Esophagus (tissue), 2 donors: ENCODE measurements around the gene ZFC3H1. TPM values are rescaled to one million over a fixed set of nuclear protein-coding genes. Genes with fewer than 3 reads are reported as not detected.
"Not testable (repeated sequence)": the region's sequence is repeated elsewhere in the genome, so short reads cannot be mapped to it uniquely, and the experiment has no call there.

Source experiments
- H3K27ac ChIP-seq, 2 donors: one replicate each; pipeline ENCODE4 v1.5.1; 2013; ENCODE audit warnings: low read depth in 2 of 2, mild to moderate bottlenecking in 2 of 2, inconsistent platforms in 1 of 2, low read length in 1 of 2, moderate library complexity in 1 of 2
- H3K27me3 ChIP-seq, 2 donors: one replicate each; pipeline ENCODE4 v1.6.1; 2013; ENCODE audit warnings: low read length in 2 of 2, control low read depth in 1 of 2, mild to moderate bottlenecking in 1 of 2; ENCODE audit not compliant: insufficient read depth in 2 of 2, control insufficient read depth in 1 of 2
- H3K36me3 ChIP-seq, 2 donors: one replicate each; pipeline ENCODE4 v1.6.1; 2013; ENCODE audit warnings: low read length in 1 of 2; ENCODE audit not compliant: control insufficient read depth in 2 of 2, insufficient read depth in 2 of 2
- H3K4me1 ChIP-seq, 2 donors: one replicate each; pipeline ENCODE4 v1.6.1; 2013; ENCODE audit warnings: low read length in 1 of 2; ENCODE audit not compliant: control insufficient read depth in 2 of 2, insufficient read depth in 2 of 2
- H3K4me3 ChIP-seq, 2 donors: one replicate each; pipeline ENCODE4 v1.5.1; 2013; ENCODE audit warnings: low read length in 2 of 2, mild to moderate bottlenecking in 2 of 2, low read depth in 1 of 2, moderate library complexity in 1 of 2
- H3K9me3 ChIP-seq, 2 donors: one replicate each; pipeline ENCODE4 v1.6.1; 2013; ENCODE audit warnings: mild to moderate bottlenecking in 2 of 2, low read depth in 1 of 2, low read length in 1 of 2, moderate library complexity in 1 of 2; ENCODE audit not compliant: control insufficient read depth in 2 of 2, insufficient read depth in 1 of 2
- WGBS, 2 donors: extraction: QIAGEN DNeasy Blood & Tissue Kit; methylation state at CpG; one replicate each; pipeline ENCODE4 v1.1.7; 2013; 5-methylcytosine and 5-hydroxymethylcytosine counted together
- polyA plus RNA-seq, 2 donors: library from polyadenylated mRNA; stranded (reverse); fragments of 200-250 nt; gene quantifications; one replicate each; pipeline ENCODE4 v1.2.3, GENCODE V29; 2013
- donor health status: healthy with polysubstance abuse.
- donor health status: Bipolar disorder and iron deficiency.

Gene ZFC3H1
- polyA plus RNA-seq, 2 donors: 15.5 to 24.7 TPM

GRCh38 chr12:71589478-71589881 is 74.2 kb downstream of the ZFC3H1 start:
- Histone ChIP-seq H3K4me3 (no peak overlapping the region), H3K4me1 (no peaks in the 10 kb centered on the region), H3K27ac (no peak overlapping the region), H3K9me3 (no peaks in the 10 kb centered on the region), H3K27me3 (no peaks in the 10 kb centered on the region), H3K36me3 (no peaks in the 10 kb centered on the region)
- 57 to 61% methylated on average over 4 of the region's 4 CpGs for WGBS, 2 donors

DNA sequence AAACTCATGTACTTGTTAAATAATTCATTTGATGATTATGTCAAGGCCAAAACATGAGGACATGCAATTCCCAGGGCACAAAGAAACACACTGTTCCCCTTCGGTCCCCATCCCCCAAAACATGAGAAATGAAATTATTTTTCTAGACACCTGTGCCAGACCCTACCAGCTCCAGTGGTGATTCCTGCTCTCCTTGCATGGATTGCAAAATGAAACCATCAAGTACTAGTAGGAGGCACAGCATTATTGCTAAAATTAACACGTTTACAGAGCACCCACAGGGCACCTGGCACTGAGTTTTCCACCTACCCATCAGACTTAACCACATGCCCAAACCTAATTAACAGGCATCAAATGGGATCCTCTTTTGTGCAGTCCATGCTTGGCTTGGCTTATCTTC is 76.6 kb downstream of the ZFC3H1 start:
- no peaks in the 10 kb centered on the region for H3K27me3 ChIP-seq
- no peak overlapping the region for H3K27ac ChIP-seq
- no peak overlapping the region for H3K4me3 ChIP-seq
- no peaks in the 10 kb centered on the region for H3K4me1 ChIP-seq
- H3K9me3 ChIP-seq: no peaks in the 10 kb centered on the region
- WGBS, 2 donors: 47 to 49% methylated on average over 2 of the region's 2 CpGs
- H3K36me3 ChIP-seq: no peaks in the 10 kb centered on the region

DNA sequence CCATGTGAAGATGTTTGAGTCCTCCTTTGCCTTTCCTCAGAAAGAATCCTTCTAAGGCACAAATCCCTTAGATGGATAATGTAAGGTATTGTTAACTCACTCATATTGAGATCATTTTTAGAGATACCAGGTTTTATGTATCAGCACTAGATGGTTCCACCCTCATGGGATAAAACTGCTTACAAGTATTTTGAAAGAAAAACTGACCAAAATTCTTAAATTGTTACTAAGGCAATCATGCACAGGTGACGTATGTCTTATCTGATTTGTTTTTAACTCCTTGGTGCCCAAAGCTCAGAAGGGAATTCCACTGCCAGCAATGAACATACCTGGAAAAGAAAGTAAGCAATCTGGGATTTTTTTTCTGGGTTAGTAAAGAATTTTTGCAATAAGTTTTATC is 78.4 kb downstream of the ZFC3H1 start:
- Histone ChIP-seq H3K27ac (no peak overlapping the region), H3K4me1 (no peaks in the 10 kb centered on the region)
- WGBS, 2 donors: 40 to 58% methylated on average over 1 of the region's 1 CpG

DNA sequence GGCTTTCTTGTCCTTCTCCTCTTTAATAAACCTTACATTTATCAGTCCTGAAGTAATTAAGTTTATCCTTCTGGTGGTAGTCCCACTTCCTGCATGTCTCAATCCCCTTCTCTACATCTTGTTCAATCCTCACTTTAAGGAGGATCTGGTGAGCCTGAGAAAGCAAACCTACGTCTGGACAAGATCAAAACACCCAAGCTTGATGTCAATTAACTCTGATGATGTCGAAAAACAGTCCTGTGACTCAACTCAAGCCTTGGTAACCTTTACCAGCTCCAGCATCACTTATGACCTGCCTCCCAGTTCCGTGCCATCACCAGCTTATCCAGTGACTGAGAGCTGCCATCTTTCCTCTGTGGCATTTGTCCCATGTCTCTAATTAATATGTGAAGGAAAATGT is 79.3 kb downstream of the ZFC3H1 start:
- no peaks in the 10 kb centered on the region for H3K36me3 ChIP-seq
- no peaks in the 10 kb centered on the region for H3K9me3 ChIP-seq
- WGBS, 2 donors: 81% methylated on average over 3 of the region's 3 CpGs
- no peaks in the 10 kb centered on the region for H3K4me1 ChIP-seq
- no peak overlapping the region for H3K27ac ChIP-seq
- H3K4me3 ChIP-seq: no peak overlapping the region
- H3K27me3 ChIP-seq: no peaks in the 10 kb centered on the region

More for the DNA sequence above, 78.4 kb downstream of the ZFC3H1 start:
- Histone ChIP-seq H3K36me3 (no peaks in the 10 kb centered on the region), H3K9me3 (no peaks in the 10 kb centered on the region), H3K4me3 (no peak overlapping the region), H3K27me3 (no peaks in the 10 kb centered on the region)

GRCh38 chr12:71582925-71583324 is 80.7 kb downstream of the ZFC3H1 start:
- 87 to 94% methylated on average over 2 of the region's 2 CpGs for WGBS, 2 donors
- no peak overlapping the region for H3K4me3 ChIP-seq
- no peak overlapping the region for H3K27ac ChIP-seq
- H3K4me1 ChIP-seq: no peaks in the 10 kb centered on the region
- H3K27me3 ChIP-seq: no peaks in the 10 kb centered on the region
- H3K9me3 ChIP-seq: no peaks in the 10 kb centered on the region
- H3K36me3 ChIP-seq: no peaks in the 10 kb centered on the region

GRCh38 chr12:71581206-71581605 is 82.4 kb downstream of the ZFC3H1 start:
- no peaks in the 10 kb centered on the region for H3K9me3 ChIP-seq
- H3K4me3 ChIP-seq: no peak overlapping the region
- no peaks in the 10 kb centered on the region for H3K27me3 ChIP-seq
- peaks cover 0 to 2% of the 10 kb centered on the region in 2 donors for H3K4me1 ChIP-seq
- WGBS, 2 donors: 39 to 40% methylated on average over 3 of the region's 3 CpGs
- no peaks in the 10 kb centered on the region for H3K36me3 ChIP-seq
- H3K27ac ChIP-seq: no peak overlapping the region

DNA sequence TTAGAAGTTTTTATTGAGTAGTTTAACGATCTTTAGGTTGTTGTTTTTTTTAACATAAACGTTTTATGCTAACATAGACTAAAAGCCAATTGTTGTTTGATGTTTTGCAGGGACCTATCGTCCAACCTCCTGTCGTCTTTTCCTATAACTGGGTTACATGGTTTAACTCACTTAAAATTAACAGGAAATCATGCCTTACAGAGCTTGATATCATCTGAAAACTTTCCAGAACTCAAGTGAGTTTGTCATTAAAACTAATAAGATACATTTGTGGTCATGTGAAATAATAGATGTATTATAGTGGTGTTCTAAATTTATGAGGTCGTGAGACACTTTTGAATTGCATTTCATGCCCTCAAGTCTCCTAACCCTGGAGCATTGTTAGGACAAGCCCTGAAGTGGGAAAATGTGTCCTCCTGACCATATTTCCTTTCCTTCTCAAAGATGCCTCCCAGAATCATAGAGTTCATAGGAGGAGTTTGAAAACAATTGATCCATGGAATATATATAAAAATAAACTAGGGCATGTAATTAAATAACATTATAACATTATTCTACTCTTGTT is 84.9 kb downstream of the ZFC3H1 start:
- no peaks in the 10 kb centered on the region for H3K9me3 ChIP-seq
- no peaks in the 10 kb centered on the region for H3K36me3 ChIP-seq
- no peaks in the 10 kb centered on the region for H3K27me3 ChIP-seq
- no peak overlapping the region for H3K4me3 ChIP-seq
- H3K27ac ChIP-seq: no peak overlapping the region
- H3K4me1 ChIP-seq: peaks cover 0 to 2% of the 10 kb centered on the region in 2 donors
- 75 to 76% methylated on average over 5 of the region's 5 CpGs for WGBS, 2 donors

- no peak overlapping the region for H3K27ac ChIP-seq
- no peaks in the 10 kb centered on the region for H3K9me3 ChIP-seq
- no peak overlapping the region for H3K4me3 ChIP-seq
- H3K36me3 ChIP-seq: no peaks in the 10 kb centered on the region
- WGBS, 2 donors: 41 to 69% methylated on average over 3 of the region's 3 CpGs
- H3K4me1 ChIP-seq: peaks cover 0 to 2% of the 10 kb centered on the region in 2 donors
- H3K27me3 ChIP-seq: no peaks in the 10 kb centered on the region
Measured at GRCh38 chr12:71576496-71576895, 87.2 kb downstream of the ZFC3H1 start.

DNA sequence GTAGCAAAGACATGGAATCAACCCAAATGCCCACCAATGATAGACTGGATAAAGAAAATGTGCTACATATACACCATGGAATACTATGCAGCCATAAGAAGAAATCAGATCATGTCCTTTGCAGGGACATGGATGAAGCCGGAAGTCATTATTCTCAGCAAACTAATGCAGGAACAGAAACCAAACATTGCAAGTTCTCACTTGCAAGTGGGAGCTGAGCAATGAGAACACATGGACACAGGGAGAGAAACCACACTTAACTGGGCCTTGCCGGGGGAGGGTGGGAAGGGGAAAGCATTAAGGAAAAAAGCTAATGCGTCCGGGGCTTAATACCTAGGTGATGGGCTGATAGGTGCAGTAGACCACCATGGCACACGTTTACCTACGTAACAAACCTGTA is 93.8 kb downstream of the ZFC3H1 start:
- not testable (repeated sequence) for H3K9me3 ChIP-seq, H3K36me3 ChIP-seq, H3K27me3 ChIP-seq, H3K4me3 ChIP-seq, H3K4me1 ChIP-seq, H3K27ac ChIP-seq
- 90 to 91% methylated on average over 6 of the region's 6 CpGs for WGBS, 2 donors

DNA sequence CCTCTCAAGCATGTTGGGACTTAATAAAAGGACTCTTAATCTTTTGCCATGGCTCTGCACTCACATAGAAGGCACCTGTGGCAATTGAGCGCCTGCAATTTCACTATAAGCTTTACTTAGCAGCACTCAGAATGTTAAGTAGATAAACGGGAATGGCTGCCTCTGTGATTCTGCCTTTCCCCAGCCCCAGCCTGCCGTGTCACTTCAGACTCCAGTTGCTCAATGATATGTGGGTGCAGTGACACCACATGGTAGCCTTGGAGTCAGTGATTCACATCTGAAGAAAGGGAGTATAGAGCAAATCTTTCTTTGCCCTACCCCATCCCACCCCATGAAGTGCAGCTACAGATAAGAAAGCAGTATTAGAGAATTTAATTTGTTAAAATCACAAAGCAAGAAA is 96.1 kb downstream of the ZFC3H1 start:
- Histone ChIP-seq H3K36me3 (no peaks in the 10 kb centered on the region), H3K4me1 (no peaks in the 10 kb centered on the region), H3K27me3 (no peaks in the 10 kb centered on the region), H3K9me3 (peaks cover 0 to 3% of the 10 kb centered on the region in 2 donors), H3K27ac (no peak overlapping the region), H3K4me3 (no peak overlapping the region)
- 75 to 77% methylated on average over 3 of the region's 3 CpGs for WGBS, 2 donors
